ENCODE results near the gene DENND4A. TPM values are rescaled to one million over a fixed set of nuclear protein-coding genes. Genes with fewer than 3 reads are reported as not detected.
A peak's percentile ranks its signal among the peaks of the same experiment; 100 is the strongest.

Gene DENND4A
- total RNA-seq, 2 donors from 2014 or later, result 25.6 to 57.7 TPM

- no peak for TF ChIP-seq CTCF (IDR thresholded peaks at IDR 0.05)
- DNase-seq (ENCODE audit: low spot score) (no peak), ATAC-seq (ENCODE audit: insufficient number of reproducible peaks, low FRiP score, low read depth) (no peak)
- no peaks in the 10 kb centered on the region for H3K9me3 ChIP-seq
- H3K36me3 ChIP-seq, result no peaks in the 10 kb centered on the region
- peaks cover 3 to 16% of the 10 kb centered on the region in 2 donors for H3K4me1 ChIP-seq (ENCODE audit: control insufficient read depth in 1 of 2, low read depth in 2 of 2)
- H3K27me3 ChIP-seq (replicated peaks; ENCODE audit: insufficient read depth), result no peaks in the 10 kb centered on the region
- H3K27ac ChIP-seq, result no peak overlapping the region
- H3K4me3 ChIP-seq, result no peak overlapping the region
These were observed 9.2 kb upstream of the DENND4A start for GRCh38 chr15:65801229-65801805.

- no peak for ATAC-seq (ENCODE audit: insufficient number of reproducible peaks, low FRiP score, low read depth)
- Histone ChIP-seq H3K4me3 (no peak overlapping the region), H3K36me3 (no peaks in the 10 kb centered on the region), H3K4me1 (ENCODE audit: control insufficient read depth in 1 of 2, low read depth in 2 of 2) (peaks cover 6 to 7% of the 10 kb centered on the region in 2 donors), H3K27ac (no peak overlapping the region), H3K9me3 (no peaks in the 10 kb centered on the region), H3K27me3 (replicated peaks; ENCODE audit: insufficient read depth) (no peaks in the 10 kb centered on the region)
- no peak for DNase-seq (ENCODE audit: low spot score)
- TF ChIP-seq CTCF (IDR thresholded peaks at IDR 0.05), result no peak
These were observed 4.6 kb upstream of the DENND4A start for GRCh38 chr15:65796610-65797078.

GRCh38 chr15:65795663-65796216, 3.6 kb upstream of the DENND4A start:
- Histone ChIP-seq H3K4me3 (no peak overlapping the region), H3K27ac (no peak overlapping the region), H3K27me3 (replicated peaks; ENCODE audit: insufficient read depth) (no peaks in the 10 kb centered on the region), H3K36me3 (no peaks in the 10 kb centered on the region), H3K9me3 (no peaks in the 10 kb centered on the region), H3K4me1 (ENCODE audit: control insufficient read depth in 1 of 2, low read depth in 2 of 2) (peaks cover 6 to 11% of the 10 kb centered on the region in 2 donors)
- no peak for TF ChIP-seq CTCF (IDR thresholded peaks at IDR 0.05)
- ATAC-seq (ENCODE audit: insufficient number of reproducible peaks, low FRiP score, low read depth) (no peak), DNase-seq (ENCODE audit: low spot score) (no peak)

- DNase-seq (ENCODE audit: low spot score) (no peak), ATAC-seq (ENCODE audit: insufficient number of reproducible peaks, low FRiP score, low read depth) (no peak)
- no peak for TF ChIP-seq CTCF (IDR thresholded peaks at IDR 0.05)
These were observed 1.7 kb upstream of the DENND4A start for GRCh38 chr15:65793818-65794104.

GRCh38 chr15:65792988-65793817, 1.1 kb upstream of the DENND4A start:
- Histone ChIP-seq H3K27me3 (replicated peaks; ENCODE audit: insufficient read depth) (no peaks in the 10 kb centered on the region), H3K9me3 (no peaks in the 10 kb centered on the region), H3K27ac (peak overlapping the region; percentile 82 to 95), H3K4me3 (peak overlapping the region; percentile 88), H3K4me1 (ENCODE audit: control insufficient read depth in 1 of 2, low read depth in 2 of 2) (peaks cover 17 to 25% of the 10 kb centered on the region in 2 donors), H3K36me3 (no peaks in the 10 kb centered on the region)
- TF ChIP-seq CTCF (IDR thresholded peaks at IDR 0.05), result no peak
- no peak for ATAC-seq (ENCODE audit: insufficient number of reproducible peaks, low FRiP score, low read depth)
- no peak for DNase-seq (ENCODE audit: low spot score)

More at GRCh38 chr15:65793818-65794104, 1.7 kb upstream of the DENND4A start:
- Histone ChIP-seq H3K4me3 (no peak overlapping the region), H3K36me3 (no peaks in the 10 kb centered on the region), H3K27me3 (replicated peaks; ENCODE audit: insufficient read depth) (no peaks in the 10 kb centered on the region), H3K9me3 (no peaks in the 10 kb centered on the region), H3K4me1 (ENCODE audit: control insufficient read depth in 1 of 2, low read depth in 2 of 2) (peaks cover 14 to 25% of the 10 kb centered on the region in 2 donors), H3K27ac (no peak overlapping the region)

All from thoracic aorta (tissue), 2 donors.